GM04503 (cell line): Measurements from ENCODE around the gene SLC35E1.

ENCODE experiments used
- DNase-seq: peaks from one replicate; pipeline ENCODE4 v3.0.0-alpha.2; 2012; ENCODE audit warnings: low read depth

SLC35E1 gene

GRCh38 chr19:16572332-16573211 is at the start of gene SLC35E1:
Gene SLC35E1 (minus strand): TSS chr19:16572415. CDS start chr19:16572364, 51 bp downstream.
- DNase-seq = peak; percentile 64

GRCh38 chr19:16621165-16621800 is 49.1 kb upstream of the SLC35E1 start:
- DNase-seq = no peak

GRCh38 chr19:16620584-16620983 is 48.4 kb upstream of the SLC35E1 start:
- no peak for DNase-seq

GRCh38 chr19:16620018-16620417 is 47.8 kb upstream of the SLC35E1 start:
- DNase-seq = no peak

- no peak for DNase-seq
Measured at GRCh38 chr19:16619457-16619856, 47.2 kb upstream of the SLC35E1 start.

GRCh38 chr19:16618248-16618647 is 46.0 kb upstream of the SLC35E1 start:
- DNase-seq = no peak

- no peak for DNase-seq
Measured at GRCh38 chr19:16615808-16616207, 43.6 kb upstream of the SLC35E1 start.

- no peak for DNase-seq
Measured at GRCh38 chr19:16614941-16615340, 42.7 kb upstream of the SLC35E1 start.

GRCh38 chr19:16613841-16614240 is 41.6 kb upstream of the SLC35E1 start:
- DNase-seq = no peak

- DNase-seq = no peak
Measured at GRCh38 chr19:16612636-16613035, 40.4 kb upstream of the SLC35E1 start.

- DNase-seq = no peak
Measured at GRCh38 chr19:16611121-16611520, 38.9 kb upstream of the SLC35E1 start.

- no peak for DNase-seq
Measured at GRCh38 chr19:16609511-16610200, 37.4 kb upstream of the SLC35E1 start.

GRCh38 chr19:16608290-16608739 is 36.1 kb upstream of the SLC35E1 start:
- peak; percentile 87 for DNase-seq

- DNase-seq = no peak
Measured at GRCh38 chr19:16607819-16608218, 35.6 kb upstream of the SLC35E1 start.

- no peak for DNase-seq
Measured at GRCh38 chr19:16605553-16605994, 33.4 kb upstream of the SLC35E1 start.

- no peak for DNase-seq
Measured at GRCh38 chr19:16605115-16605514, 32.9 kb upstream of the SLC35E1 start.

- DNase-seq = no peak
Measured at GRCh38 chr19:16604615-16605014, 32.4 kb upstream of the SLC35E1 start.

GRCh38 chr19:16603090-16603489 is 30.9 kb upstream of the SLC35E1 start:
- no peak for DNase-seq

GRCh38 chr19:16601378-16602052 is 29.3 kb upstream of the SLC35E1 start:
- no peak for DNase-seq

- DNase-seq = no peak
Measured at GRCh38 chr19:16600824-16601223, 28.6 kb upstream of the SLC35E1 start.

- DNase-seq = no peak
Measured at GRCh38 chr19:16599655-16600346, 27.6 kb upstream of the SLC35E1 start.
